B cell (primary cell): ENCODE results near the gene PIPOX. TPM values are rescaled to one million over a fixed set of nuclear protein-coding genes. Genes with fewer than 3 reads are reported as not detected.

Source experiments
- ATAC-seq: fragments of 200-7000 bp; cut with Tn5 transposase; one replicate; pipeline ENCODE4 v1.10.0; 2021; ENCODE audit warnings: low read depth, mild to moderate bottlenecking, moderate number of reproducible peaks, moderate library complexity
- CTCF ChIA-PET: fragments of 350-600 bp; sonication (Branson Sonifier 250); formaldehyde crosslinking; loops from one replicate; lab custom pipeline; 2021; ENCODE audit warnings: antibody characterized with exemption, inconsistent platforms; lab: Charles Lee
- POLR2A ChIA-PET: fragments of 350-600 bp; sonication (Branson Sonifier 250); formaldehyde crosslinking; loops from one replicate; lab custom pipeline; 2021; ENCODE audit warnings: antibody characterized with exemption; lab: Charles Lee
- DNase-seq: peaks from one replicate; pipeline ENCODE4 v3.0.0; 2013
- H2AFZ ChIP-seq: 2 replicates; pipeline ENCODE4 v1.6.1; 2012; ENCODE audit warnings: mild to moderate bottlenecking, low read depth, low read length; ENCODE audit not compliant: insufficient read depth, poor library complexity, severe bottlenecking
- H3K27ac ChIP-seq, 2 donors: 1 replicate in 1 of 2; 2 replicates in 1 of 2; pipeline ENCODE4 v1.5.1; 2012 to 2013; ENCODE audit warnings: low read length in 2 of 2, mild to moderate bottlenecking in 2 of 2, moderate library complexity in 1 of 2
- H3K27me3 ChIP-seq, 4 experiments: fragments of 200-600 bp in 1 of 4; sonication (generic) in 1 of 4; replicated peaks in 1 of 4; 1 replicate in 2 of 4; 2 replicates in 2 of 4; pipeline versions ENCODE4 v1.6.1 to v1.7.0; 2013 to 2016; ENCODE audit warnings: low read length in 3 of 4, mild to moderate bottlenecking in 2 of 4, mixed read lengths in 1 of 4, moderate library complexity in 1 of 4; ENCODE audit not compliant: insufficient read depth in 4 of 4, control insufficient read depth in 3 of 4; ENCODE audit errors: control extremely low read depth in 1 of 4
- H3K36me3 ChIP-seq, 2 experiments: replicated peaks in 1 of 2; 1 replicate in 1 of 2; 2 replicates in 1 of 2; pipeline versions ENCODE4 v1.6.1 to v1.7.1; 2013; ENCODE audit warnings: low read length in 1 of 2; ENCODE audit not compliant: insufficient read depth in 2 of 2, control insufficient read depth in 1 of 2; ENCODE audit errors: control extremely low read depth in 1 of 2, extremely low read depth in 1 of 2
- H3K4me1 ChIP-seq, 2 donors: fragments of 200-600 bp in 1 of 2; sonication (generic) in 1 of 2; 1 replicate in 1 of 2; 2 replicates in 1 of 2; pipeline versions ENCODE4 v1.5.1 to v1.6.1; 2013 to 2017; ENCODE audit warnings: low read length in 2 of 2; ENCODE audit not compliant: control insufficient read depth in 2 of 2, insufficient read depth in 2 of 2
- H3K4me2 ChIP-seq: replicated peaks from 2 replicates; pipeline ENCODE3; 2012; ENCODE audit warnings: mild to moderate bottlenecking, low read depth, low read length; ENCODE audit not compliant: poor library complexity, severe bottlenecking
- H3K4me3 ChIP-seq, 5 experiments: fragments of 200-600 bp in 1 of 5; sonication (generic) in 1 of 5; 1 replicate in 3 of 5; 2 replicates in 2 of 5; pipeline versions ENCODE4 v1.5.1 to v1.7.0; 2011 to 2016; ENCODE audit warnings: low read length in 4 of 5, mild to moderate bottlenecking in 4 of 5, low read depth in 2 of 5, control low read depth in 1 of 5, moderate library complexity in 1 of 5; ENCODE audit not compliant: insufficient read depth in 1 of 5; ENCODE audit errors: control extremely low read depth in 1 of 5, extremely low read depth in 1 of 5
- H3K79me2 ChIP-seq: fragments of 200-600 bp; sonication (generic); one replicate; pipeline ENCODE4 v1.6.0; 2016; ENCODE audit warnings: low read length; ENCODE audit not compliant: control insufficient read depth, insufficient read depth
- H3K9ac ChIP-seq: fragments of 200-600 bp; sonication (generic); 2 replicates; pipeline ENCODE4 v1.6.1; 2017; ENCODE audit warnings: mild to moderate bottlenecking, low read length, moderate library complexity
- H3K9me3 ChIP-seq, 3 donors: one replicate each; pipeline versions ENCODE4 v1.6.1 to v1.7.1; 2013; ENCODE audit warnings: low read length in 2 of 3; ENCODE audit not compliant: control insufficient read depth in 2 of 3, insufficient read depth in 1 of 3; ENCODE audit errors: control extremely low read depth in 1 of 3
- H4K20me1 ChIP-seq: 2 replicates; pipeline ENCODE4 v1.6.0; 2012; ENCODE audit warnings: mild to moderate bottlenecking, low read length; ENCODE audit not compliant: insufficient read depth, control insufficient read depth, poor library complexity, severe bottlenecking
- H3K27ac Mint-ChIP-seq: one replicate; pipeline ENCODE4 v1.8.0; 2021; ENCODE audit warnings: mixed read lengths
- H3K27me3 Mint-ChIP-seq: one replicate; pipeline ENCODE4 v1.8.0; 2021; ENCODE audit warnings: mixed read lengths
- H3K4me1 Mint-ChIP-seq: one replicate; pipeline ENCODE4 v1.8.0; 2021; ENCODE audit warnings: mixed read lengths
- H3K4me3 Mint-ChIP-seq: one replicate; pipeline ENCODE4 v1.8.0; 2021; ENCODE audit warnings: mixed read lengths
- H3K9me3 Mint-ChIP-seq: one replicate; pipeline ENCODE4 v1.8.0; 2022; ENCODE audit warnings: mixed read lengths; ENCODE audit not compliant: insufficient read depth
- EZH2 ChIP-seq: IDR thresholded peaks from 2 replicates; pipeline ENCODE4 v1.6.1; 2012; ENCODE audit warnings: borderline replicate concordance, low read depth, mild to moderate bottlenecking, moderate library complexity, low read length; ENCODE audit not compliant: insufficient read depth, poor library complexity, severe bottlenecking
- WGBS: methylation state at CpG from one replicate; pipeline ENCODE4 v1.1.5; 2013; ENCODE audit warnings: missing lambda C conversion rate; ENCODE audit not compliant: insufficient coverage; 5-methylcytosine and 5-hydroxymethylcytosine counted together
- intact Hi-C: fragments of 100-400 bp; cut with micrococcal nuclease; formaldehyde crosslinking; loops from one replicate; pipeline ENCODE4 v1.10.0; 2022
- polyA plus RNA-seq: library from polyadenylated mRNA; depleted of rRNA; stranded (reverse); fragments of >200 nt; gene quantifications from 2 replicates; pipeline ENCODE4 v1.2.3, GENCODE V29; 2012
- total RNA-seq, 2 donors: library from RNA; stranded (reverse); fragments of 120-200 nt in 1 of 2; gene quantifications; 1 replicate in 1 of 2; 2 replicates in 1 of 2; pipeline versions ENCODE4 v1.2.3 to v1.2.4, GENCODE V29; 2013 to 2022
- TF ChIP-seq, protein P1 (sequence below): fragments of 200-600 bp; IDR thresholded peaks from one replicate; pipeline ENCODE4 v1.8.0; 2022; ENCODE audit warnings: antibody characterized with exemption, mild to moderate bottlenecking

The PIPOX gene
- total and polyA plus RNA-seq, 2 donors (not counting 1 experiment from before 2014, with no cell fraction given), result 0.95 to 15.0 TPM

DNA sequence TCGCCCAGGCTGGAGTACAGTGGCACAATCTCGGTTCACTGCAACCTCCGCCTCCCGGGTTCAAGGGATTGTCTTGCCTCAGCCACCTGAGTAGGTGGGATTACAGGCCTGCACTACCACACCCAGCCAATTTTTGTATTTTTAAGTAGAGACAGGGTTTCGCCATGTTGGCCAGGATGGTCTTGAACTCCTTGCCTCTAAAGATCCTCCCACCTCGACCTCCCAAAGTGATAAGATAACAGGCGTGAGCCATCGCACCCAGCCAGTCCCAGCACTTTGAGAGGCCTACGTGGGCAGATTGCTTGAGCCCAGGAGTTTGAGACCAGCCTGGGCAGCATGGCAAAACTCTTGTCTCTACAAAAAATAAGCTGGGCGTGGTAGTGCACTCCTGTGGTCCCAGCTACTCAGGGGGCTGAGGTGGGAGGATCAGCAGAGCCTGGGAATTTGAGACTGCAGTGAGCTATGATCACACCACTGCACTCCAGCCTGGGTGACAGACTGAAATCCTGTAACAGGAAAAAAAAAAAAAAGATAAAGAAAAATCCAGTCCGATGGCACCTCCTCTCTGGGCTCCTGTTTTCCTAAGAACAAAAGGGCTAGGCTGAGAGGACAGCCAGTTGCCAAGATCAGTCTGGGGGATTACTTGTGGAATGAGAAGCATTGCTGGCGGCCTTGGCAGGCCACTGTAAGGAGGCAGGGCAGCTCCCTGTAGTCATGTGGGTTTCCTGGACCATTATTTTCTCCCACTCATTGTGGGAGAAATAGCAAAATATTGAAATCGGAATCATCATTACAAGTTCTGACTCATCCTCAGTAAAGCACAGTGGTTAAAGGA is 3.0 kb upstream of the PIPOX start:
- peaks cover 0 to 8% (median 2%) of the 10 kb centered on the region in 3 donors for H3K9me3 ChIP-seq
- ChIA-PET POLR2A (interaction anchor here (0.7 kb wide), 1 partner anchor 33 kb away, joined by 6 read pairs; no protein-coding TSS in a partner anchor), CTCF (no interaction called here)
- ATAC-seq, result no peak
- H3K79me2 ChIP-seq, result no peaks in the 10 kb centered on the region
- H3K9ac ChIP-seq, result no peak overlapping the region
- no peaks in the 10 kb centered on the region for H3K9me3 Mint-ChIP-seq
- H3K36me3 ChIP-seq, result no peaks in the 10 kb centered on the region
- H3K27me3 ChIP-seq, result peaks cover 0 to 21% (median 6%) of the 10 kb centered on the region in 4 experiments
- no peak for TF ChIP-seq EZH2
- TF ChIP-seq, protein P1, sequence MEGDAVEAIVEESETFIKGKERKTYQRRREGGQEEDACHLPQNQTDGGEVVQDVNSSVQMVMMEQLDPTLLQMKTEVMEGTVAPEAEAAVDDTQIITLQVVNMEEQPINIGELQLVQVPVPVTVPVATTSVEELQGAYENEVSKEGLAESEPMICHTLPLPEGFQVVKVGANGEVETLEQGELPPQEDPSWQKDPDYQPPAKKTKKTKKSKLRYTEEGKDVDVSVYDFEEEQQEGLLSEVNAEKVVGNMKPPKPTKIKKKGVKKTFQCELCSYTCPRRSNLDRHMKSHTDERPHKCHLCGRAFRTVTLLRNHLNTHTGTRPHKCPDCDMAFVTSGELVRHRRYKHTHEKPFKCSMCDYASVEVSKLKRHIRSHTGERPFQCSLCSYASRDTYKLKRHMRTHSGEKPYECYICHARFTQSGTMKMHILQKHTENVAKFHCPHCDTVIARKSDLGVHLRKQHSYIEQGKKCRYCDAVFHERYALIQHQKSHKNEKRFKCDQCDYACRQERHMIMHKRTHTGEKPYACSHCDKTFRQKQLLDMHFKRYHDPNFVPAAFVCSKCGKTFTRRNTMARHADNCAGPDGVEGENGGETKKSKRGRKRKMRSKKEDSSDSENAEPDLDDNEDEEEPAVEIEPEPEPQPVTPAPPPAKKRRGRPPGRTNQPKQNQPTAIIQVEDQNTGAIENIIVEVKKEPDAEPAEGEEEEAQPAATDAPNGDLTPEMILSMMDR, result no peak
- H3K27ac ChIP-seq, result no peak overlapping the region
- H3K4me1 ChIP-seq, result peaks cover 14 to 15% of the 10 kb centered on the region in 2 donors
- no peak overlapping the region for H3K4me3 ChIP-seq
- 96% methylated on average over 6 of the region's 13 CpGs for WGBS
- intact Hi-C loops, result loop anchor here (10.0 kb wide), 1 partner anchor 75 kb away; no protein-coding TSS in a partner anchor
- no peaks in the 10 kb centered on the region for H4K20me1 ChIP-seq
- no peak overlapping the region for H3K4me3 Mint-ChIP-seq
- DNase-seq, result no peak
- H3K27me3 Mint-ChIP-seq, result peaks cover 17% of the 10 kb centered on the region
- H3K27ac Mint-ChIP-seq, result no peak overlapping the region
- H3K4me2 ChIP-seq, result no peak overlapping the region
- H3K4me1 Mint-ChIP-seq, result peaks cover 16% of the 10 kb centered on the region
- no peak overlapping the region for H2AFZ ChIP-seq

DNA sequence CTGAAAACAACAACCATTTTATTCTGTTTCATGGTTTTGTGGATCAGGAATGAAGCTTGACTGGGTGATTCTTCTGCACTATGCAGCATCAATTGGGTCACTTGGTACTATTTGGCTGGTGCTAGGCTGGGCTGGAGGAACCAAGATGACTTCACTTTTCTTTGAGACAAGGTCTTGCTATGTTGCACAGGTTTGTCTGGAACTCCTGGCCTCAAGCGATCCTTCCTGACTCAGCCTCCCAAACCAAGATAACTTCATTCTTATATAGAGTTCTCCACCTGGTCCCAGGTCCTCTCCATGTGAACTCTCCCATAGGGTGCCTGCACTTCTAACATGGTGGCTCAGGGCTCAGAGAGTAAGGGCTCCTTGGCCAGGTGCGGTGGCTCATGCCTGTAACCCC is 1.9 kb upstream of the PIPOX start:
- no peak overlapping the region for H3K27ac Mint-ChIP-seq
- H3K4me1 ChIP-seq, result peaks cover 14 to 15% of the 10 kb centered on the region in 2 donors
- intact Hi-C loops, result no loop called here

More for the DNA sequence above, 1.9 kb upstream of the PIPOX start:
- Histone ChIP-seq H3K4me3 (no peak overlapping the region), H3K4me2 (no peak overlapping the region), H3K27me3 (peaks cover 0 to 10% (median 4%) of the 10 kb centered on the region in 4 experiments), H2AFZ (no peak overlapping the region), H3K9ac (no peak overlapping the region), H3K9me3 (peaks cover 0 to 2% (median 0%) of the 10 kb centered on the region in 3 donors), H3K79me2 (no peaks in the 10 kb centered on the region), H3K27ac (no peak overlapping the region), H3K36me3 (no peaks in the 10 kb centered on the region), H4K20me1 (no peaks in the 10 kb centered on the region)
- no peak for DNase-seq
- no peak overlapping the region for H3K4me3 Mint-ChIP-seq
- H3K4me1 Mint-ChIP-seq, result peaks cover 16% of the 10 kb centered on the region
- H3K9me3 Mint-ChIP-seq, result no peaks in the 10 kb centered on the region
- 100% methylated on average over 2 of the region's 2 CpGs for WGBS
- peaks cover 11% of the 10 kb centered on the region for H3K27me3 Mint-ChIP-seq
- ATAC-seq, result no peak
- TF ChIP-seq, protein P1, result no peak
- TF ChIP-seq EZH2, result no peak
- ChIA-PET CTCF (no interaction called here), POLR2A (interaction anchor here (0.7 kb wide), 1 partner anchor 32 kb away, joined by 6 read pairs; no protein-coding TSS in a partner anchor)
